Measurements from ENCODE around the gene TRAPPC6A. TPM values are rescaled to one million over a fixed set of nuclear protein-coding genes. Genes with fewer than 3 reads are reported as not detected.
"Not testable (repeated sequence)": the region's sequence is repeated elsewhere in the genome, so short reads cannot be mapped to it uniquely, and the experiment has no call there.

The TRAPPC6A gene
- total and polyA plus RNA-seq, 2 of the 4 experiments (the other 2 are of a cell fraction) = 4.1 to 13.4 TPM

DNA sequence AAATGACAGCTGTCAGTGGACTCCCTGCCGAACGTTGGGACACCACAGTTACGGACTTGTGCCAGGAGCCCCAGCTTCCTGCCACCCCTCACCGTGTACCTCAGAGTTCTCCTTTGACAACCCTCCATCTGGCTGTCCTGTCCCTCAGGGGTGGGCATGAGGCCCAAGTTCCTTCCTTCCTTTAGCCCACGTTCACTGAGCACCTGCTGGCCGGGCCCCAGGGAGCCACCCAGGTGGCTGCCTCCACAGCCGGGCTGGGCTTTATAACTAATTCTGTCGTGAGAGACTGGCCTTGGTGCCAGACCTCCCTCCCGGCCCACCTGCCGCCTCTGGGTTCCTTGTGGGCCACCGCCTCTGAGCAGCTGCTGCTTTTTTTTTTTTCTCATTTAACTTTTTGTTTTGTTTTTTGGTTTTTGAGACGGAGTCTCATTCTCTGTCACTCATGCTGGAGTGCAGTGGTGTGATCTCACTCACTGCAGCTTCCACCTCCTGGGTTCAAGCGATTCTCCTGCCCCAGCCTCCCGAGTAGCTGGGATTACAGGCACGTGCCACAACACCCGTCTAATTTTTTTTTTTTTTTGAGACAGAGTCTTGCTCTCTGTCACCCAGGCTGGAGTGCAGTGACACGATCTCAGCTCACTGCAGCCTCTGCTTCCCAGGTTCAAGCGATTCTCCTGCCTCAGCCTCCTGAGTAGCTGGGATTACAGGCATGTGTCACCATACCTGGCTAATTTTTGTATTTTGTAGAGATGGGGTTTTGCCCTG is 59.3 kb downstream of the TRAPPC6A start:
- H2BK5ac ChIP-seq (ENCODE audit: low read depth, low read length, poor library complexity, severe bottlenecking); H3K9me3 ChIP-seq (ENCODE audit: control insufficient read depth, insufficient read depth, low read length); H2AFZ ChIP-seq (replicated peaks; ENCODE audit: low read length, poor library complexity); in situ Hi-C loops (cut with MboI; ENCODE audit: low sequenced_read_pairs); POLR2A ChIA-PET (ENCODE audit: unreplicated experiment); H3K27me3 ChIP-seq (ENCODE audit: control insufficient read depth, insufficient read depth, low read length); H2AK5ac ChIP-seq (ENCODE audit: low read depth, low read length); H4K8ac ChIP-seq (ENCODE audit: low read depth in 2 of 2, low read length in 2 of 2); intact Hi-C loops (cut with micrococcal nuclease); H2BK20ac ChIP-seq (ENCODE audit: low read depth, low read length); dilution Hi-C loops (cut with HindIII; ENCODE audit: low sequenced_read_pairs, unreplicated experiment); H2AK9ac ChIP-seq (replicated peaks; ENCODE audit: low read depth, low read length, poor library complexity); H3K4me2 ChIP-seq (ENCODE audit: low read depth, low read length); CTCF ChIA-PET; H3K9ac ChIP-seq (ENCODE audit: low read depth, low read length); H3K14ac ChIP-seq (replicated peaks; ENCODE audit: low read depth, low read length); H3K27ac ChIP-seq (ENCODE audit: insufficient read depth, low read length); H3K4me3 ChIP-seq (ENCODE audit: insufficient read depth, low read depth, low read length); H4K91ac ChIP-seq (ENCODE audit: insufficient read depth, low read depth, low read length); H2BK15ac ChIP-seq (ENCODE audit: low read depth, low read length); H4K5ac ChIP-seq (ENCODE audit: low read depth, low read length); H3K18ac ChIP-seq (ENCODE audit: low read depth, low read length); DNase-seq; H3K4ac ChIP-seq (ENCODE audit: low read depth, low read length); H3K4me1 ChIP-seq (ENCODE audit: control insufficient read depth, insufficient read depth, low read length); H3K23ac ChIP-seq (ENCODE audit: low read depth, low read length); H2BK120ac ChIP-seq (ENCODE audit: low read depth, low read length); H3K36me3 ChIP-seq (ENCODE audit: control insufficient read depth, insufficient read depth, low read length); H3K56ac ChIP-seq (ENCODE audit: extremely low read depth, insufficient read depth, low read length); BruUV-seq (replicated peaks); ATAC-seq (ENCODE audit: low read depth): not testable (repeated sequence)
- Histone ChIP-seq H4K20me1 (ENCODE audit: insufficient read depth, low read length) (peaks cover 88% of the 10 kb centered on the region), H3K9me1 (ENCODE audit: insufficient read depth, low read length) (peaks cover 23% of the 10 kb centered on the region), H3K79me1 (ENCODE audit: low read depth in 1 of 2, low read length in 2 of 2) (peaks cover 38 to 92% of the 10 kb centered on the region in 2 experiments)
- WGBS, 2 experiments (ENCODE audit: extremely low coverage in 2 of 2, insufficient read length in 1 of 2) = 94% methylated on average over 3 of the region's 18 CpGs; no CpG with 5 or more reads in 1 of the 2 experiments

All from IMR-90 (cell line).